Fibroblast of lung (primary cell): ENCODE results near the gene MPND. TPM values are rescaled to one million over a fixed set of nuclear protein-coding genes. Genes with fewer than 3 reads are reported as not detected.

Source experiments
- DNase-seq, 2 donors: peaks; one replicate each; pipeline versions ENCODE4 v3.0.0 to v3.0.0-alpha.2; 2010; ENCODE audit warnings: low read depth in 2 of 2
- H2AFZ ChIP-seq: 2 replicates; pipeline ENCODE4 v1.5.1; 2012; ENCODE audit warnings: low read length, control low read depth, inconsistent platforms
- H3K27ac ChIP-seq: 2 replicates; pipeline ENCODE4 v1.5.1; 2011; ENCODE audit warnings: low read length, control low read depth; ENCODE audit not compliant: insufficient read depth
- H3K27me3 ChIP-seq: 2 replicates; pipeline ENCODE4 v1.5.1; 2011; ENCODE audit warnings: mild to moderate bottlenecking, low read length; ENCODE audit not compliant: control insufficient read depth, insufficient read depth
- H3K36me3 ChIP-seq: 2 replicates; pipeline ENCODE4 v1.5.1; 2011; ENCODE audit warnings: low read length; ENCODE audit not compliant: control insufficient read depth, insufficient read depth
- H3K4me1 ChIP-seq: 2 replicates; pipeline ENCODE4 v1.5.1; 2011; ENCODE audit warnings: low read length; ENCODE audit not compliant: control insufficient read depth, insufficient read depth; ENCODE audit errors: extremely low read depth
- H3K4me2 ChIP-seq: 2 replicates; pipeline ENCODE4 v1.5.1; 2011; ENCODE audit warnings: low read length, control low read depth; ENCODE audit not compliant: insufficient read depth; ENCODE audit errors: extremely low read depth
- H3K4me3 ChIP-seq, 4 experiments: fragments of 200-600 bp in 1 of 4; sonication (generic) in 1 of 4; replicated peaks in 1 of 4; 2 replicates each; pipeline ENCODE4 v1.5.1; 2011 to 2016; ENCODE audit warnings: low read length in 4 of 4, low read depth in 3 of 4, mild to moderate bottlenecking in 3 of 4, control low read depth in 2 of 4, inconsistent platforms in 1 of 4, mixed read lengths in 1 of 4; ENCODE audit not compliant: insufficient read depth in 1 of 4; ENCODE audit errors: control extremely low read depth in 1 of 4
- H3K79me2 ChIP-seq: 2 replicates; pipeline ENCODE4 v1.5.1; 2012; ENCODE audit warnings: mild to moderate bottlenecking, low read length, inconsistent platforms; ENCODE audit not compliant: control insufficient read depth, insufficient read depth
- H3K9ac ChIP-seq: 2 replicates; pipeline ENCODE4 v1.5.1; 2011; ENCODE audit warnings: mild to moderate bottlenecking, low read length, control low read depth; ENCODE audit not compliant: insufficient read depth
- H3K9me3 ChIP-seq: 2 replicates; pipeline ENCODE4 v1.5.1; 2012; ENCODE audit warnings: low read depth, low read length; ENCODE audit not compliant: control insufficient read depth, insufficient read depth
- H4K20me1 ChIP-seq: 2 replicates; pipeline ENCODE4 v1.5.1; 2011; ENCODE audit warnings: low read length; ENCODE audit not compliant: control insufficient read depth, insufficient read depth; ENCODE audit errors: extremely low read depth
- CTCF ChIP-seq, 2 donors: IDR thresholded peaks in 1 of 2; conservative IDR thresholded peaks in 1 of 2; 1 replicate in 1 of 2; 2 replicates in 1 of 2; pipeline ENCODE4 v1.5.1; 2011 to 2012; ENCODE audit warnings: low read length in 2 of 2, control low read depth in 1 of 2, inconsistent platforms in 1 of 2, low read depth in 1 of 2, mild to moderate bottlenecking in 1 of 2
- EZH2 ChIP-seq: IDR thresholded peaks from 2 replicates; pipeline ENCODE4 v1.5.1; 2012; ENCODE audit warnings: low read length, control low read depth, mild to moderate bottlenecking; ENCODE audit errors: missing control alignments
- polyA plus RNA-seq, 2 donors: library from polyadenylated mRNA; depleted of rRNA in 1 of 2; stranded (reverse) in 1 of 2; unstranded in 1 of 2; fragments of >200 nt; gene quantifications; 2 replicates each; pipeline ENCODE4 v1.2.1, GENCODE V29; 2011 to 2012; ENCODE audit warnings: missing spikeins in 1 of 2
- total RNA-seq: library from RNA; depleted of rRNA; stranded (reverse); fragments of >200 nt; gene quantifications from 2 replicates; pipeline ENCODE4 v1.2.1, GENCODE V29; 2014

Gene MPND
- total and polyA plus RNA-seq, 2 donors (not counting 1 experiment from before 2014, with no cell fraction given) = 2.7 to 7.1 TPM

GRCh38 chr19:4388337-4389063, 45.1 kb downstream of the MPND start:
- H3K9ac ChIP-seq = no peak overlapping the region
- peaks cover 7% of the 10 kb centered on the region for H3K36me3 ChIP-seq
- no peak for DNase-seq
- H3K27ac ChIP-seq = no peak overlapping the region
- TF ChIP-seq EZH2 = no peak
- TF ChIP-seq CTCF (conservative IDR thresholded peaks at IDR 0.05 in 1 of 2, IDR thresholded peaks at IDR 0.05 in 1 of 2; ENCODE audit: low read depth in 1 of 2, low read length in 2 of 2) = no peak
- H3K79me2 ChIP-seq = peaks cover 96% of the 10 kb centered on the region
- no peak overlapping the region for H3K4me2 ChIP-seq
- H3K4me1 ChIP-seq = peaks cover 27% of the 10 kb centered on the region
- no peaks in the 10 kb centered on the region for H4K20me1 ChIP-seq
- H3K4me3 ChIP-seq = no peak overlapping the region
- no peaks in the 10 kb centered on the region for H3K9me3 ChIP-seq
- H2AFZ ChIP-seq = no peak overlapping the region
- H3K27me3 ChIP-seq = no peaks in the 10 kb centered on the region

- H3K9ac ChIP-seq = no peak overlapping the region
- TF ChIP-seq CTCF (conservative IDR thresholded peaks at IDR 0.05 in 1 of 2, IDR thresholded peaks at IDR 0.05 in 1 of 2; ENCODE audit: low read depth in 1 of 2, low read length in 2 of 2) (no peak), EZH2 (no peak)
- no peak overlapping the region for H3K4me2 ChIP-seq
- H4K20me1 ChIP-seq = no peaks in the 10 kb centered on the region
- H3K4me3 ChIP-seq = no peak overlapping the region
- no peak overlapping the region for H3K27ac ChIP-seq
- no peaks in the 10 kb centered on the region for H3K27me3 ChIP-seq
- peaks cover 7% of the 10 kb centered on the region for H3K36me3 ChIP-seq
- peaks cover 95% of the 10 kb centered on the region for H3K79me2 ChIP-seq
- DNase-seq = no peak
- no peaks in the 10 kb centered on the region for H3K9me3 ChIP-seq
- peaks cover 31% of the 10 kb centered on the region for H3K4me1 ChIP-seq
- no peak overlapping the region for H2AFZ ChIP-seq
Measured at GRCh38 chr19:4389064-4389375, 45.7 kb downstream of the MPND start.

- no peak for DNase-seq
- H3K27ac ChIP-seq = peak overlapping the region; percentile 86
- TF ChIP-seq EZH2 (no peak), CTCF (conservative IDR thresholded peaks at IDR 0.05 in 1 of 2, IDR thresholded peaks at IDR 0.05 in 1 of 2; ENCODE audit: low read depth in 1 of 2, low read length in 2 of 2) (no peak)
- H4K20me1 ChIP-seq = no peaks in the 10 kb centered on the region
- peaks cover 34% of the 10 kb centered on the region for H3K4me1 ChIP-seq
- H3K9me3 ChIP-seq = no peaks in the 10 kb centered on the region
- peak overlapping the region in 1 of 4 experiments; percentile 18 for H3K4me3 ChIP-seq
- peak overlapping the region; percentile 73 for H3K4me2 ChIP-seq
- H3K27me3 ChIP-seq = no peaks in the 10 kb centered on the region
- H3K9ac ChIP-seq = no peak overlapping the region
- H2AFZ ChIP-seq = no peak overlapping the region
- peaks cover 5% of the 10 kb centered on the region for H3K36me3 ChIP-seq
- peaks cover 95% of the 10 kb centered on the region for H3K79me2 ChIP-seq
Measured at GRCh38 chr19:4389511-4390016, 46.2 kb downstream of the MPND start.
